LNCaP clone FGC (cell line): Measurements from ENCODE around the gene KIAA0232.

Source experiments
- DNase-seq: peaks from one replicate; pipeline ENCODE4 v3.0.0-alpha.2; 2011; ENCODE audit warnings: low read depth
- H3K4me3 ChIP-seq: 2 replicates; pipeline ENCODE4 v1.5.1; 2011; ENCODE audit warnings: mild to moderate bottlenecking, low read depth, low read length, control low read depth
- TF ChIP-seq, protein P1 (sequence below): IDR thresholded peaks from 2 replicates; pipeline ENCODE4 v1.5.1; 2012; ENCODE audit warnings: mild to moderate bottlenecking; ENCODE audit not compliant: control insufficient read depth, insufficient read depth; ENCODE audit errors: extremely low read depth

Gene KIAA0232, protein sequence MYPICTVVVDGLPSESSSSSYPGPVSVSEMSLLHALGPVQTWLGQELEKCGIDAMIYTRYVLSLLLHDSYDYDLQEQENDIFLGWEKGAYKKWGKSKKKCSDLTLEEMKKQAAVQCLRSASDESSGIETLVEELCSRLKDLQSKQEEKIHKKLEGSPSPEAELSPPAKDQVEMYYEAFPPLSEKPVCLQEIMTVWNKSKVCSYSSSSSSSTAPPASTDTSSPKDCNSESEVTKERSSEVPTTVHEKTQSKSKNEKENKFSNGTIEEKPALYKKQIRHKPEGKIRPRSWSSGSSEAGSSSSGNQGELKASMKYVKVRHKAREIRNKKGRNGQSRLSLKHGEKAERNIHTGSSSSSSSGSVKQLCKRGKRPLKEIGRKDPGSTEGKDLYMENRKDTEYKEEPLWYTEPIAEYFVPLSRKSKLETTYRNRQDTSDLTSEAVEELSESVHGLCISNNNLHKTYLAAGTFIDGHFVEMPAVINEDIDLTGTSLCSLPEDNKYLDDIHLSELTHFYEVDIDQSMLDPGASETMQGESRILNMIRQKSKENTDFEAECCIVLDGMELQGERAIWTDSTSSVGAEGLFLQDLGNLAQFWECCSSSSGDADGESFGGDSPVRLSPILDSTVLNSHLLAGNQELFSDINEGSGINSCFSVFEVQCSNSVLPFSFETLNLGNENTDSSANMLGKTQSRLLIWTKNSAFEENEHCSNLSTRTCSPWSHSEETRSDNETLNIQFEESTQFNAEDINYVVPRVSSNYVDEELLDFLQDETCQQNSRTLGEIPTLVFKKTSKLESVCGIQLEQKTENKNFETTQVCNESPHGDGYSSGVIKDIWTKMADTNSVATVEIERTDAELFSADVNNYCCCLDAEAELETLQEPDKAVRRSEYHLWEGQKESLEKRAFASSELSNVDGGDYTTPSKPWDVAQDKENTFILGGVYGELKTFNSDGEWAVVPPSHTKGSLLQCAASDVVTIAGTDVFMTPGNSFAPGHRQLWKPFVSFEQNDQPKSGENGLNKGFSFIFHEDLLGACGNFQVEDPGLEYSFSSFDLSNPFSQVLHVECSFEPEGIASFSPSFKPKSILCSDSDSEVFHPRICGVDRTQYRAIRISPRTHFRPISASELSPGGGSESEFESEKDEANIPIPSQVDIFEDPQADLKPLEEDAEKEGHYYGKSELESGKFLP (N-terminal part only)

DNA sequence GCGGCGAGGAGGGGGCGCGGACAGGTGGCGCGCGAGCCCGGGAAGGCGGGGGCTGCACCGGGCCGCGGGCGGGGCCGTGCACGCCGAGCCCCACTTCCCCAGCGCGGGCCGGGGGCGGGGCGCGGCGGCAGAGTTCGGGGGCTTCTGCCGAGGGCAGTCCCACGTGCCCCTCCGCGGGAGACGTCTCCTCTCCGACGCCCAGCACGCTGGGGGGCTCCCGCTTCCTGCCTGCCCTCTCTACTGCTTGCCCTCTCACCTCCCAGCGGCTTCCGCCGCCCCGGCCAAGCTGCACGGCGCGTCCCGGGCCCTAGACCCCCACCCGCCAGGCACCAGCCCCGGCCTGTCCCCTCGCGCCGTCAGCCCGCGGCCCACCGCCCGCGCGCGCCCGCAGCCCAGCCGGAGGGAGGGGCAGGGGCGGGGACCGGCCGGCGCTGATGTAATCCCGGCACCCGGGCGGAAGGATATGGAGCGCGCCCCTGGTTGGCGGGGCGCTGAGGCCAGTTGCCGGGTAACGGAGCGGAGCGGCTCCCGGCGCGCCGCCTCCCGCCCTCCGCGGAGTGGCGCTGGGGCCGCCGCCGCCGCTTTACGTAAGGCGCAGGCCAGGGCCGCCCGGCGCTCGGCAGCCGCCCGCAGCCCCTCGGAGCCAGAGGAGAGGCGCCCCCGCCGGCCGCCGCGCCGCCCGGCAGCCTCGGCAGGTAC, at the start of gene KIAA0232:
KIAA0232 (plus strand) TSS at position 581 of the 699 bp plus-strand sequence. CDS start 41,727 bp downstream, outside the sequence.
- DNase-seq: peak; percentile 73
- TF ChIP-seq, protein P1, sequence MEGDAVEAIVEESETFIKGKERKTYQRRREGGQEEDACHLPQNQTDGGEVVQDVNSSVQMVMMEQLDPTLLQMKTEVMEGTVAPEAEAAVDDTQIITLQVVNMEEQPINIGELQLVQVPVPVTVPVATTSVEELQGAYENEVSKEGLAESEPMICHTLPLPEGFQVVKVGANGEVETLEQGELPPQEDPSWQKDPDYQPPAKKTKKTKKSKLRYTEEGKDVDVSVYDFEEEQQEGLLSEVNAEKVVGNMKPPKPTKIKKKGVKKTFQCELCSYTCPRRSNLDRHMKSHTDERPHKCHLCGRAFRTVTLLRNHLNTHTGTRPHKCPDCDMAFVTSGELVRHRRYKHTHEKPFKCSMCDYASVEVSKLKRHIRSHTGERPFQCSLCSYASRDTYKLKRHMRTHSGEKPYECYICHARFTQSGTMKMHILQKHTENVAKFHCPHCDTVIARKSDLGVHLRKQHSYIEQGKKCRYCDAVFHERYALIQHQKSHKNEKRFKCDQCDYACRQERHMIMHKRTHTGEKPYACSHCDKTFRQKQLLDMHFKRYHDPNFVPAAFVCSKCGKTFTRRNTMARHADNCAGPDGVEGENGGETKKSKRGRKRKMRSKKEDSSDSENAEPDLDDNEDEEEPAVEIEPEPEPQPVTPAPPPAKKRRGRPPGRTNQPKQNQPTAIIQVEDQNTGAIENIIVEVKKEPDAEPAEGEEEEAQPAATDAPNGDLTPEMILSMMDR: 0 out of 2 replicates have a peak, but pooled peaks have one; percentile 6
- peak within 1 kb of the TSS; percentile 91 for H3K4me3 ChIP-seq

- TF ChIP-seq, protein P1: no peak
- no peak overlapping the region for H3K4me3 ChIP-seq
- DNase-seq: no peak
Observed at GRCh38 chr4:6733358-6734164, 49.0 kb upstream of the KIAA0232 start.

- TF ChIP-seq, protein P1: no peak
- no peak overlapping the region for H3K4me3 ChIP-seq
- no peak for DNase-seq
Observed at GRCh38 chr4:6734165-6734786, 48.3 kb upstream of the KIAA0232 start.

GRCh38 chr4:6739920-6740319, 42.6 kb upstream of the KIAA0232 start:
- TF ChIP-seq, protein P1: no peak
- DNase-seq: no peak
- no peak overlapping the region for H3K4me3 ChIP-seq

DNA sequence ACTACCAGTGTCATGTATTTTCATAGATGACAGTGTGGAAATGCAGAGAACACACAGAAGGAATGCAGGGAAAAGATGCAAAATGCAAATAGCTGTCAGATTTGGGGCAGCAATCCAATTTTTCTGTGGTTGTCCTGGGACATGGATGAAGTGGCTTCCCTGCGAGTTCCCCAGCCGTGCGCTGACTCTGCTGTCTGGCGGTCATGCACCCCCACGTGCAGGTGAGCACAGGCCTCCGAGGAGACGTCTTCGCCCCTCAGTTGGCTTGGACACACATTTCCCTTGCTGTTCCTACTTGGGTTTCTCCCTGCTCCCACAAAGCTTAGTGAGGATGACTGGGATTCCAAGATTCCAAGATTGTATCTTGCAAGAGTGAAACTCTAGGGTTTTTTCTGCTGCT, 42.2 kb upstream of the KIAA0232 start:
- TF ChIP-seq, protein P1: no peak
- H3K4me3 ChIP-seq: no peak overlapping the region
- DNase-seq: no peak
